ENCODE data around the gene RPS15A.

The RPS15A gene

DNA sequence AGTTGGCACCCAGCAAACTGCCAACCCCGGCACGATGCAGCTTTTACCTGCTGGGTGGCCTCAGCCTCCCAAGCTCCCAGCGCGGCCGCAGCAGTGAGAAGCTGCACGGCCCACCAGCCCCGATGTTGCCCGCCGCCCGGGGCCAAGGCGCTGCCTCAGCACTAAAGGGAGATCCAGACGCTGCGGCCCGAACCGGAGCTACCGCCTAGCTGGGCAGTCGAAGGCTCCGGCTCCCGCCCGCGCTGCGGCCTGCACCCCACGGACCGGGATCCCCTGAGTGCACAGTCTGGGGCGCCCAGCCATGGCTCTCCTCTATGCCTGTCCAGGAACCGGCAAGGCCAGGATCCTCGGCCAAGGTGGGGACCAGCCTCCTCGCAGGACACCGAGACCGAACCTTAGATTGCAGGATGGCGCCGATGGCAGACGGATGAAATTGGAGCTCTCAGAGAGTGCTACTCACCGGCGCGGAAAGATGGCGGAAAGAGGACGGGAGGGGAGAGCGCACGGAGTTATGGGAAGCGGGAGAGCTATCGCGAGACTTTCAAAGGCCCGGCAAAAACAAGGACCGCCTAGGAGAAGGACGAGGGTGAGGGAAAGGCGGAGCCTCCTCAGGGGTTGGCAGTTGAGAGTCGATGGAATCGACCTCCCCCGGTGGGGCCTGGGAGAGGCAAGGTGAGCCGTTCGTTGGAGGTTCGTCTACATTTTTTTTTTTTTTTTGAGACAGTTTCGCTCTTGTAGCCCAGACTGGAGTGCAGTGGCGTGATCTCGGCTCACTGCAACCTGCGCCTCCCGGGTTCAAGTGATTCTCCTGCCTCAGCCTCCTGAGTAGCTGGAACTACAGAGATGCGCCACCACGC lies at the start of gene RPS15A:
Gene RPS15A, minus strand, starts transcription at position 485 of the 857 bp plus-strand sequence. CDS start 1,221 bp downstream, outside the sequence.
- DNase-seq (ENCODE audit: low read depth, low spot score), result peak; percentile 95

DNA sequence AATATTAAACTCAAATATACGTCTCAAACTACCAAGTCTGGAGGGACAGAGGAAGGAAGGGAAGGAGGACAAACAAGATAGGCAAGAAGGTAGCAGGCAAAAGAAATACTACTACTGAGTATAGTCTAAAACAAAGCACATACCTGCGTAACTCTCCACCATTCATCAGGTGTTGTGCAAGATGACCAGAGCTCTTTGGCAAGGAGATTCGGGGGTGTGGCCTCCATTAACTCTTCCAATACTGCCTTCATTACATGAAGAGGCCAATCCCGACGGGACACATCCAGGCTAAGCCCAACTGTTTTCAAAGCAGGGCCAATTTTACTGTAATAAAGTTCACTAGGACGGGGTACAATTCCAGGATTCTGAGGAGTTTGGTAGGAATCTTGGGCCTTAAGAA lies 49.4 kb upstream of the RPS15A start:
- DNase-seq (ENCODE audit: low read depth, low spot score), result no peak

DNA sequence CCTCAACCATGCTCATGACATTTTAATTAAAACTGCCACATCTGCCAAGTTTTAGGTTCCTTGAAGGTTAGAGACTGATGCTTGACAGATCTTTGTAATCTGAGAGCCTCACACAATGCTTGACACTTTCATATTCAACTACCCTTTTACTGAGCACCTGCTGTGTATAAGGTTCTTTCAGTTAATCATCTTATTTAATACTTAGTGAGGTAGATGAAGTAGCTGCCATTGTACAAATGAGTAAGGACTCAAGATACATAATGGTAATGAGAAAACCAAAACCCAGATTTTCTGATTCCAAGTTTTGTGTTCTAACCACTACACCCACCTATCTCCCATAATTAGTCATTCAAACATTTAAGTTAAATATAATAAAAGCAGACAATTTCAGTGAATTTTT lies 46.6 kb upstream of the RPS15A start:
- no peak for DNase-seq (ENCODE audit: low read depth, low spot score)

- DNase-seq (ENCODE audit: low read depth, low spot score), result no peak
These were observed 44.7 kb upstream of the RPS15A start for GRCh38 chr16:18834864-18835263.

GRCh38 chr16:18833707-18834505 lies 43.8 kb upstream of the RPS15A start:
- no peak for DNase-seq (ENCODE audit: low read depth, low spot score)

- no peak for DNase-seq (ENCODE audit: low read depth, low spot score)
These were observed 42.5 kb upstream of the RPS15A start for GRCh38 chr16:18832613-18833012.

- DNase-seq (ENCODE audit: low read depth, low spot score), result no peak
These were observed 41.9 kb upstream of the RPS15A start for GRCh38 chr16:18832006-18832405.

DNA sequence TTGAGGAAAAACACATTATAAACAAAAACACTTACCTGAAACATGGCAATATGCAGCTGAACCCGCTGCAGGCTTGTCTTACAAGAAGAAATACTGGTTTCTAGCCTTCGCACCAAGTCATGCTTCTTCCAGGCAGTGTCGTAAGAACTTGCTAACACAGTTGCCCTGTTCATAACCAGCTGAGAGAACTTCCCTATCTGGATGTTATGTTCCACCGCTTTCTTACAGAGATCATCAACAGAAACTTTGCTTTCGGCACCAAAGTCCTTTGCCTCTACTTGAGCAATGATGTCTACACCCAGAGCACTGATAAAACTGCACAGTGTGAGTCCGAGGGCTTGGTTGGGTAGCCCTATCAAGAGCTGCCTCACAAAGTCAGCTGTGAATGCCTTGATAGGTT lies 39.1 kb upstream of the RPS15A start:
- DNase-seq (ENCODE audit: low read depth, low spot score), result no peak

GRCh38 chr16:18827890-18828289 lies 37.8 kb upstream of the RPS15A start:
- no peak for DNase-seq (ENCODE audit: low read depth, low spot score)

DNA sequence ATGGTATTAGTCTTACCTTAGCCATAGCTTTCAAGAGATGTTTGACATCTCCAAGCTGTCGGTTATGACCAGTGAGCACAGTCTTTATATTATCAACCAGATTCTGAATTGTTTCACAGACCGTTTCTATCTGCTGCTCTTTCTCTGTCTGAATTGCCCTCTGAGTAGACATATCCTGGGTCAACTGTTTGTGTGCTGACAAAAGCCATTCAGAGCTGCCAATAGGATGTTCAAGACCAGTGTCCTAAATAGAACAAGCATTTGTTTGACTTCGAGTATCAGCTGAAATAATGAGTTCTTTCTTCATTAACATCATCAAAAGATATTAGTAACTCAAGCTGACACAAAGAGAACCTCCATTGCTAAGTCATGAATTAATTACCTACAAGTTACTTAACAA lies 26.2 kb upstream of the RPS15A start:
- no peak for DNase-seq (ENCODE audit: low read depth, low spot score)

DNA sequence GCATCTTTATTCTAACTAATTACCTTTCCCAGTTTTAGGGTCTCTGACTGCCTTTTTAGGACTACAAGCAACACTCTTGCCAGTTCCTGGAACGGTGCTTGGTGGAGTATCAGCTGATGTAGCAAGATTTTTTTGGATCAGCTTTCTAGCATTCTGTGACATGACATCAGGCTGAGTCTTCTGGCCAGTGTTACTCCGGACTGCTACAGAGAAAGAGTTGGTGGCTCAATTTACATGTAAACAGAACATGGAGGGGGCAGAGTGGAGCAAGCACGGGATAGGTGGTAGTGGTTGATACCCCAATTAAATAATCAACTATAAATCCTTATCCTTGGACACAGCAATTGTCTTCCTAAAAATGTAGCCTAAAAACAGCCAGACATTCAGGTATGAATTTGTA lies 21.8 kb upstream of the RPS15A start:
- no peak for DNase-seq (ENCODE audit: low read depth, low spot score)

GRCh38 chr16:18809165-18809564 lies 19.0 kb upstream of the RPS15A start:
- no peak for DNase-seq (ENCODE audit: low read depth, low spot score)

DNA sequence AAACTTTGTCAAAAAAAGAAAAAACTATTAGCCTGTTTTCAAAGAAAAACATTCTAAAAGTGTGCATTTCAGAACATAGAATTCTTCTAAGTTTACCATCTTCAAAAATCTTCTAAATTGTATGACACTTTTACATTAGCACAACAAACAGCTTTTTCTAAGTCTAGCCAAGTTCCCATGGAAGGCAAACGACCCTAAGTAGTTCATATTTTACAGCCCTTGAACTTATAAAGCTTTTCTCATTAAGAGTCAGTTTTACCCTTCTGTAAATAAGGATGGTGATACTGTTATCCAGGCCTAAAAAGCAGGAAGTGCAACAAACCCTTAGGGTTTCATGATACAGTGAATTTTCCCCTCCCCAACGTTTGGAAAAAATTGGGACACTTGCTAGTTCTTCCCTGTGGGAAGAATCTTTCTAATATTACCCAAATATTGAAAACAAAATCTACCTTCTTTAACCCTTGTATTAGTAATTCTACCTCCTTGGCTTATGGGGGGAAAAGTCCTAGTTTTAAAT lies 15.2 kb upstream of the RPS15A start:
- no peak for DNase-seq (ENCODE audit: low read depth, low spot score)

- no peak for DNase-seq (ENCODE audit: low read depth, low spot score)
These were observed 14.4 kb upstream of the RPS15A start for GRCh38 chr16:18804540-18804939.

- DNase-seq (ENCODE audit: low read depth, low spot score), result no peak
These were observed 13.7 kb upstream of the RPS15A start for GRCh38 chr16:18803569-18804462.

- DNase-seq (ENCODE audit: low read depth, low spot score), result no peak
These were observed 12.7 kb upstream of the RPS15A start for GRCh38 chr16:18802767-18803343.

DNA sequence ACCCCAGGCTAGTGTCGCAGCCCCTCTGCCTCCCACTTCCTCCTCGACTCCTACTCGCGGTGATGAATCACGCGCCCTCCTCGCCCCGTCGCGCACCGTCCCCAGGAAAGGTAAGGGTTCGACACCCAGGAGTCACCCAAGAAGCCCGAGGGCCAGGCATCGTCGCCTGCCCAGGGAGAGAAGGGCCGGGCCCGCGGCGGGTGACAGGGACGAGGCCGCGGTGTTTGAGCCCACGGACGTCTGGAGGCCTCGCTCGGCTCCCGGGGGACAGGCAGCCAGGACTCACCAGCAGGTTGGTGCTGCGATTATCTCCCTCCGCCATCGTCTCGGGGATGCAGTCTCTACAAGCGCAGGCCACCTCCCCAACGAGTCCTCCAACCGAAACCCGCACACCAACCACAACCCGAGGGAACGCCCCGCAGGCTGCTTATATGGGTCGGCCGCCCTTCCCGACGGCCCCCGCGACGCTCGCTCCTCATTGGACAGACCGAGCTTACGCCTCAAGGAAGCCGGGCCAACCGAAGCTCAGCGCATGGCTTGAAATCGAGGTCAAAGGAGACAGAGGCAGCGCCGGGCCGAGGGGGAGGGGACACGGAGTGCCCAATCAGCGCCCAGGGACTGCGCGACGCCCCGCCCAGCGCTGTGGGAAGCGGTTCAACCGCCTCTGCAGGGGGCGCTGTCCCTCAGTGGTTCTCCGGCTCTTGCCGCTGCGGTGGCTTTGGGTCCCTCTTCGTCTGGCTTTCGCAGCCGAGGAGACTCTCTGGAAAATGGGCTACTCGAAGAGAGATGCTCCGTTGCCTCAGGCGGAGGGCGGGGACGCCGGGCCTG lies 11.2 kb upstream of the RPS15A start, which contains the start of gene ARL6IP1:
Gene ARL6IP1, minus strand, starts transcription at position 405 of the 828 bp plus-strand sequence. Its CDS starts 83 bp downstream, at position 322.
- DNase-seq (ENCODE audit: low read depth, low spot score), result peak; percentile 99

- no peak for DNase-seq (ENCODE audit: low read depth, low spot score)
These were observed 10.6 kb upstream of the RPS15A start for GRCh38 chr16:18800775-18801144.

- DNase-seq (ENCODE audit: low read depth, low spot score), result no peak
These were observed 10.2 kb upstream of the RPS15A start for GRCh38 chr16:18800293-18800692.

DNA sequence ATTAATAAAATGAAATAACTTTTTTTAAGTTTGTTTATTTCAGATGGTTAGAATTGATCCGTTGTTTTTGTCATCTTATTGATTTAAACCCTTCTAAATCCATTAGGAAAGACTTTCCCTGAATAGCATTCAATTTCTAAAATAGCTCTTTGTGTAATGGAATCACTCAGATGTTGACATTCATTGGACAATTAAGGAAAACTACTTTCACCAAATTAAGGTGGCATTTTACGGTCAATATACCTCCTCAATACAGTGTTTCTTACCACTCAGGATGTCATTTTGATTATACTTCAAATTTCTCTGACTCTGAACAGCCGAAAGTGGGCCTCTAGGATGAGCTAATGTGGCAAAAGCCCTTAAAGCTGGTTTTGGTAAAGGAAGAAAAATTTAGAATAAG lies 9.4 kb upstream of the RPS15A start:
- no peak for DNase-seq (ENCODE audit: low read depth, low spot score)
